Occipital lobe (tissue), 3 donors: ENCODE results near the gene FKBP6. TPM values are rescaled to one million over a fixed set of nuclear protein-coding genes. Genes with fewer than 3 reads are reported as not detected.
"Not testable (repeated sequence)": the region's sequence is repeated elsewhere in the genome, so short reads cannot be mapped to it uniquely, and the experiment has no call there.

Experiments
- DNase-seq: peaks from one replicate; lab custom pipeline; 2025; lab: John Stamatoyannopoulos, UW
- small RNA-seq: library from RNA; depleted of rRNA; stranded (forward); fragments of <200 nt; gene quantifications from one replicate; pipeline ENCODE3, GENCODE V24; 2014
- total RNA-seq: library from RNA; depleted of rRNA; stranded (reverse); fragments of >200 nt; gene quantifications from one replicate; pipeline ENCODE4 v1.2.3, GENCODE V29; 2014

FKBP6 gene
- total RNA-seq, 1 donor from 2014 or later: not detected

GRCh38 chr7:73391396-73391795 is 63.4 kb downstream of the FKBP6 start:
- DNase-seq: no peak

GRCh38 chr7:73394422-73394821 is 66.5 kb downstream of the FKBP6 start:
- no peak for DNase-seq

DNA sequence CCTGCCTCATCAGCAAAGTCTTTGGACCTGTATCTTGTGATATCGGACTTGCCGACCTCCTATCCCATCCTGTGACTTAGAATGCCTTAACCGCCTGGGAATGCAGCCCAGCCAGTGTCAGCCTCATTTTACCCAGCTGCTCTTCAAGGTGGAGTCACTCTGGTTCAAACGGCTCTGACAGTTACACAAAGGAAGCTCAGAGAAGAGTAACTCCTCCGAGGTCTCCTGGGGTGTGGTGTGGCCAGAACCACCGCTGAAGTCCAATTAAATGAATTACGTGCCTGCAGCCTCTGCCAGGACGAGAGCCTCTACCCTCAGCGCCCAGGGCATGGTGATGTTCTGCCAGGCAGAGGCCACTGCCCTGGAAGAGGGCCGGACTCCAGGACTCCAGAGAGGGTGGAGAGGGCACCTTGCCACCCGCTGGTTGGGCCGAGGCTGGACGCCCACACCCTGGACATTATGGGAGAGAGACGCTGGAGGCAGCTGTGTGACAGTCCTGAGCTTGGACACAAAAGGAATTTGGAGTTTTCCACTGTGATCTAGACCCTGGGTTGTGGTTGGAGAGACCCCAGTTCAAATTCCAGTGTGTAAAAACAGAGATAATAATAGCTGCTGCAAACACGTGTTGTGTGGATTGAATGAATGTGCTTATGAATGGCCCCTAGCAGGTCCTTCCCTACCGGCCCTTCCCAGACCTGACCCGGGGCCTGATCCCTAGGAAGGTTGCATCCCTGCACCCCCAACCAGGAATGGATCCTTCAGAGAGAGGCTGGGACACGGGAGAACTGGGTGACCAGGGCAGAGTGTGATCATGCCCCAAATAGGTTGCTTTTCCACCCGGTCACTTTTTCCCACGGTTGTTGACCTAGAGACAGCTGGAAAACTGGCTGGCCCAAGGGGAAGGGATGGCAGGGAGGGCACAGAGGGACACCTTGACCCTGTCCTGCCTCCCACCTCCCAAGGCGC is 67.9 kb downstream of the FKBP6 start:
- no peak for DNase-seq

DNA sequence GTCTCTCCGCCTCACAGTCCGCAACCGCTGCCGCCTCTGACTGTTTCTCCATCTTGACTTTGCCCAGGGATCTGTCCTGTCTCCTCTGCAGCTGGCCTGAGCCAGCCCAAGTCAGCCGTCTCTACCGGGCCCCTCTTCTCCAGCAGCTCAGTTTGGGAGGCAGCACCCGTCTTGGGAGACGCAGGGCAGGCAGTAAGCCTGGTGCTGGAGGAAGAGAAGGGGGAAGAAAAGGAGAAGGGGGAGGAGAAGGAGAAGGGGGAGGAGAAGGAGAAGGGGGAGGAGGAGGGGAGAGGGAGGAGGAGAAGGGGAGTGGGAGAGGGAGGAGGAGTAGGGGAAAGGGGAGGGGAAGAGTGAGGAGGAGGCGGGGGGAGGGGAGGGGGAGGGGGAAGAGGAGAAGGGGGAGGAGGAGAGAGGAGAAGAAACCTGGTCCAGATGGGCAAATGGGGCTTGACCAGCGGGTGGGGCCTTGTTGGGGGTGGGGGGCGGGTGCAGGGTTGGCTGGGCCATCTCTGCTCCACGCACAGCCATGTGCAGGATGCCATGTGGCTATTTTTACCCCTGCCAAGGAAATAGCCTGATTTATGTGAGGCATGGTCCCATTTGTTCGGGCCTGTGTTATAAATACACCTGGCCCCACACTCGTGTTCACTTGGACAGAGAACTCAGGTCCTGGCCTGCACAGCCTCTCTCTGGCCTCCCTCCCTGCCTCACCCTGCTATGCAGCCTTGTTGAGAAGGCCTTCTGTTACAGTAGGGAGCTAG is 69.7 kb downstream of the FKBP6 start:
- no peak for DNase-seq

DNA sequence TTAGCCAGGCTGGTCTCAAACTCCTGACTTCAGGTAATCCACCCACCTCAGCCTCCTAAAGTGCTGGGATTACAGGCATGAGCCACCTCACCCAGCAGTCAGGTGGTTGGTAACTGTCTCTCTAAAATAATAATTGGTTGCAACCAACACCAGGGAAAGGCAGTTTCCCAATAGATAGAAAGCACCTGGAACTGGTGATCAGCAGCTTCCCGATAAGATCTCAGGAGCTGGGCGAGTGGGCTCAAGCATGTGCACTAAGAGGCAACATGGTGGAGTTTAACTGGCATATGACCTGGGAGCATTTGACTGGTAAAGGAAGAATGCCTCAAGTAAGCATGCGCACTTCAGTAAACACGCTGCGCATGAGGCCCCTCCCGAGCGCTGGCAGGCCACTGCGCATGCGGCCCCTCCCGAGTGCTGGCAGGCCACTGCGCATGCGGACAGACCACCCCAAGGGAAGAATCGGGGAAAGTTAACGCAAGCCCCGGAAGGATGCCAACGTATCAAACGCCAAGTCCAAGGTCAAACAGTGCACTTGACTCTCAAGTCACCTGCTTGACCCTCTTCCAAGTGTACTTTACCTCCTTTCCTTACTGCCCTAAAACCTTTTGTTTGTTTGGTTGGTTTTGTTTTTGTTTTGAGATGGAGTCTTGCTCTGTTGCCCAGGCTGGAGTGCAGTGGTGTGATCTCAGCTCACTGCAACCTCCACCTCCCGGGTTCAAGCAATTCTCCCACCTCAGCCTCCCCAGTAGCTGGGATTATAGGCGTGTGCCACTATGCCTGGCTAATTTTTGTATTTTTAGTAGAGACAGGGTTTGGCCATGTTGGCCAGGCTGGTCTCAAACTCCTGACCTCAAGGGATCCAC is 71.5 kb downstream of the FKBP6 start:
- peak; percentile 27 for DNase-seq

DNA sequence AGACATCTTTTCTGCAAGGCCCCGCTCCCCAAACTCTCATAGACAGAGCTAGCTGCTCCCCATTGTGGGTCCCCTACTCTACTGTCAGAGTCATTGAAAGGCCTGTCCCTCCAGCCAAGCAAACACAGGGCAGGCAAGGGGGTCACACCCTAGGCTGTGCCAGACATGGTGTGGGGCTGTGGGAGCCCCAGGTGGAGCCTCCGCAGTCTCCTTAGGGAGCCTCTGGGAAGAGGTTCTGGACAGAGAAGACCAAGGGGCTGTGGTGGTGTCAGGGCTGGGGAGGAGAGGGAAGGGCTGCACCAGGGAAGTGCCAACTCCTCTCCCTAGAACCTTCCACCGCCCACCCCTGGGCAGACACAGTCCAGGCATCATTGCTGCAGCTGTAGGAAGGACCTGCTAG is 76.9 kb downstream of the FKBP6 start:
- DNase-seq: not testable (repeated sequence)

Small RNA genes lying within 50 kb of the gene (small RNA-seq; reads per million reads assigned to genes)
- gene RF00019 (not detected), gene RNU6-1080P (not detected)

Other genes with a start within 250 kb of the FKBP6 start
- gene SPDYE9, start 242.1 kb upstream of the FKBP6 start, total RNA-seq: not detected
- 13.9 TPM for gene NSUN5, start 19.3 kb upstream of the FKBP6 start, total RNA-seq
- 0.16 TPM for gene TRIM50, start 79 bp upstream of the FKBP6 start, total RNA-seq
- 2.3 TPM for gene FZD9, start 105.6 kb downstream of the FKBP6 start, total RNA-seq
- 53.0 TPM for gene BAZ1B, start 194.1 kb downstream of the FKBP6 start, total RNA-seq
- 9.4 TPM for gene BCL7B, start 229.5 kb downstream of the FKBP6 start, total RNA-seq